Activated naive CD4-positive, alpha-beta T cell treated with anti-CD3 and anti-CD28 coated beads, Interleukin-2, amount 10 ng/mL, durations not matched to agents 7 days and 5 days (primary cell): ENCODE results near the gene SMAD9.

Experiments used
- CTCF ChIA-PET: fragments of 350-600 bp; sonication (Branson Sonifier 250); formaldehyde crosslinking; loops from one replicate; lab custom pipeline; 2021; ENCODE audit warnings: antibody characterized with exemption; lab: Charles Lee
- DNase-seq: peaks from one replicate; pipeline ENCODE4 v3.0.0-alpha.2; 2020
- H3K27ac Mint-ChIP-seq: one replicate; pipeline ENCODE4 v1.8.0; 2021; ENCODE audit warnings: mild to moderate bottlenecking, moderate library complexity, mixed read lengths
- H3K27me3 Mint-ChIP-seq: one replicate; pipeline ENCODE4 v1.8.0; 2021; ENCODE audit warnings: mild to moderate bottlenecking, mixed read lengths
- H3K36me3 Mint-ChIP-seq: one replicate; pipeline ENCODE4 v1.8.0; 2021; ENCODE audit warnings: mixed read lengths
- H3K4me1 Mint-ChIP-seq: one replicate; pipeline ENCODE4 v1.8.0; 2021; ENCODE audit warnings: mixed read lengths
- H3K4me3 Mint-ChIP-seq: one replicate; pipeline ENCODE4 v1.8.0; 2021; ENCODE audit warnings: mild to moderate bottlenecking, moderate library complexity, mixed read lengths
- H3K9me3 Mint-ChIP-seq: one replicate; pipeline ENCODE4 v1.8.0; 2021; ENCODE audit warnings: mixed read lengths

SMAD9 gene

GRCh38 chr13:36837354-36838092 is 82.5 kb downstream of the SMAD9 start:
- Mint-ChIP-seq H3K4me3 (no peak overlapping the region), H3K9me3 (no peaks in the 10 kb centered on the region), H3K36me3 (peaks cover 3% of the 10 kb centered on the region), H3K27me3 (no peaks in the 10 kb centered on the region), H3K27ac (peak overlapping the region; percentile 21), H3K4me1 (no peaks in the 10 kb centered on the region)
- CTCF ChIA-PET, result interaction anchor here (0.6 to 0.8 kb wide), 2 partner anchors 10 to 19 kb away, joined by 3 to 6 read pairs; no protein-coding TSS in a partner anchor
- no peak for DNase-seq

- H3K9me3 Mint-ChIP-seq, result no peaks in the 10 kb centered on the region
- H3K4me1 Mint-ChIP-seq, result no peaks in the 10 kb centered on the region
- DNase-seq, result no peak
- H3K27ac Mint-ChIP-seq, result no peak overlapping the region
- H3K4me3 Mint-ChIP-seq, result no peak overlapping the region
- H3K27me3 Mint-ChIP-seq, result no peaks in the 10 kb centered on the region
- CTCF ChIA-PET, result no interaction called here
- H3K36me3 Mint-ChIP-seq, result peaks cover 10% of the 10 kb centered on the region
Observed at GRCh38 chr13:36834299-36834698, 85.7 kb downstream of the SMAD9 start.

GRCh38 chr13:36831291-36831690 is 88.7 kb downstream of the SMAD9 start:
- no peak for DNase-seq
- CTCF ChIA-PET, result no interaction called here
- H3K27me3 Mint-ChIP-seq, result no peaks in the 10 kb centered on the region
- no peak overlapping the region for H3K4me3 Mint-ChIP-seq
- H3K27ac Mint-ChIP-seq, result no peak overlapping the region
- H3K36me3 Mint-ChIP-seq, result peaks cover 20% of the 10 kb centered on the region
- H3K4me1 Mint-ChIP-seq, result no peaks in the 10 kb centered on the region
- no peaks in the 10 kb centered on the region for H3K9me3 Mint-ChIP-seq

GRCh38 chr13:36829753-36830152 is 90.3 kb downstream of the SMAD9 start:
- Mint-ChIP-seq H3K36me3 (peaks cover 23% of the 10 kb centered on the region), H3K4me3 (no peak overlapping the region), H3K4me1 (peaks cover 3% of the 10 kb centered on the region), H3K9me3 (no peaks in the 10 kb centered on the region), H3K27ac (no peak overlapping the region), H3K27me3 (no peaks in the 10 kb centered on the region)
- no peak for DNase-seq
- CTCF ChIA-PET, result no interaction called here

GRCh38 chr13:36822785-36823184 is 97.3 kb downstream of the SMAD9 start:
- Mint-ChIP-seq H3K27ac (no peak overlapping the region), H3K9me3 (no peaks in the 10 kb centered on the region), H3K4me3 (no peak overlapping the region), H3K36me3 (peaks cover 19% of the 10 kb centered on the region), H3K4me1 (peaks cover 54% of the 10 kb centered on the region), H3K27me3 (no peaks in the 10 kb centered on the region)
- CTCF ChIA-PET, result no interaction called here
- DNase-seq, result no peak

- peak overlapping the region; percentile 94 for H3K27ac Mint-ChIP-seq
- no peaks in the 10 kb centered on the region for H3K9me3 Mint-ChIP-seq
- no peaks in the 10 kb centered on the region for H3K27me3 Mint-ChIP-seq
- peaks cover 58% of the 10 kb centered on the region for H3K4me1 Mint-ChIP-seq
- peaks cover 13% of the 10 kb centered on the region for H3K36me3 Mint-ChIP-seq
- no peak for DNase-seq
- H3K4me3 Mint-ChIP-seq, result peak overlapping the region; percentile 91
- CTCF ChIA-PET, result interaction anchor here (1.1 to 1.2 kb wide), 2 partner anchors 28 to 38 kb away, joined by 3 read pairs; no protein-coding TSS in a partner anchor
Observed at GRCh38 chr13:36820222-36820621, 99.8 kb downstream of the SMAD9 start.

- peaks cover 55% of the 10 kb centered on the region for H3K4me1 Mint-ChIP-seq
- DNase-seq, result peak; percentile 61
- H3K36me3 Mint-ChIP-seq, result peaks cover 10% of the 10 kb centered on the region
Observed at GRCh38 chr13:36819739-36820090, 100.3 kb downstream of the SMAD9 start.

GRCh38 chr13:36818804-36819738 is 101.0 kb downstream of the SMAD9 start, which contains the start of gene RFXAP:
TSS of gene RFXAP (plus strand) at chr13:36819222. CDS start at chr13:36819358, 136 bp downstream.
- H3K4me1 Mint-ChIP-seq, result peaks cover 53% of the 10 kb centered on the region
- H3K27me3 Mint-ChIP-seq, result peaks cover 6% of the 10 kb centered on the region
- peaks cover 10% of the 10 kb centered on the region for H3K36me3 Mint-ChIP-seq
- H3K9me3 Mint-ChIP-seq, result no peaks in the 10 kb centered on the region
- peak within 1 kb of the TSS; percentile 91 for H3K4me3 Mint-ChIP-seq
- DNase-seq, result peak; percentile 93
- peak within 1 kb of the TSS; percentile 94 for H3K27ac Mint-ChIP-seq
- CTCF ChIA-PET, result interaction anchor here (1.2 kb wide), 1 partner anchor 39 kb away, joined by 3 read pairs; no protein-coding TSS in a partner anchor

More at GRCh38 chr13:36819739-36820090, 100.3 kb downstream of the SMAD9 start:
- Mint-ChIP-seq H3K27ac (peak overlapping the region; percentile 94), H3K9me3 (no peaks in the 10 kb centered on the region), H3K27me3 (peaks cover under 1% of the 10 kb centered on the region), H3K4me3 (peak overlapping the region; percentile 91)
- CTCF ChIA-PET, result interaction anchor here (1.2 kb wide), 1 partner anchor 38 kb away, joined by 3 read pairs; no protein-coding TSS in a partner anchor

GRCh38 chr13:36817996-36818803 is 101.8 kb downstream of the SMAD9 start:
- H3K27me3 Mint-ChIP-seq, result peaks cover 11% of the 10 kb centered on the region

GRCh38 chr13:36815062-36815461 is 105.0 kb downstream of the SMAD9 start:
- Mint-ChIP-seq H3K36me3 (no peaks in the 10 kb centered on the region), H3K4me1 (peaks cover 16% of the 10 kb centered on the region), H3K4me3 (no peak overlapping the region), H3K27ac (no peak overlapping the region), H3K27me3 (peaks cover 30% of the 10 kb centered on the region), H3K9me3 (no peaks in the 10 kb centered on the region)
- CTCF ChIA-PET, result no interaction called here
- no peak for DNase-seq

More at GRCh38 chr13:36817996-36818803, 101.8 kb downstream of the SMAD9 start:
- DNase-seq, result no peak
- Mint-ChIP-seq H3K36me3 (peaks cover 8% of the 10 kb centered on the region), H3K4me3 (peak overlapping the region; percentile 91), H3K9me3 (no peaks in the 10 kb centered on the region), H3K4me1 (peaks cover 44% of the 10 kb centered on the region), H3K27ac (peak overlapping the region; percentile 94)
- CTCF ChIA-PET, result no interaction called here

- DNase-seq, result no peak
- no peak overlapping the region for H3K27ac Mint-ChIP-seq
- CTCF ChIA-PET, result no interaction called here
- H3K9me3 Mint-ChIP-seq, result no peaks in the 10 kb centered on the region
- H3K27me3 Mint-ChIP-seq, result peaks cover 30% of the 10 kb centered on the region
- H3K4me3 Mint-ChIP-seq, result no peak overlapping the region
- H3K36me3 Mint-ChIP-seq, result no peaks in the 10 kb centered on the region
- H3K4me1 Mint-ChIP-seq, result peaks cover 13% of the 10 kb centered on the region
Observed at GRCh38 chr13:36814465-36814864, 105.6 kb downstream of the SMAD9 start.

GRCh38 chr13:36813225-36813624 is 106.8 kb downstream of the SMAD9 start:
- H3K4me3 Mint-ChIP-seq, result no peak overlapping the region
- H3K4me1 Mint-ChIP-seq, result peaks cover 6% of the 10 kb centered on the region
- DNase-seq, result no peak
- H3K27me3 Mint-ChIP-seq, result peaks cover 31% of the 10 kb centered on the region
- CTCF ChIA-PET, result no interaction called here
- no peak overlapping the region for H3K27ac Mint-ChIP-seq
- no peaks in the 10 kb centered on the region for H3K36me3 Mint-ChIP-seq
- no peaks in the 10 kb centered on the region for H3K9me3 Mint-ChIP-seq

- Mint-ChIP-seq H3K27ac (no peak overlapping the region), H3K9me3 (no peaks in the 10 kb centered on the region), H3K4me1 (no peaks in the 10 kb centered on the region), H3K4me3 (no peak overlapping the region), H3K27me3 (peaks cover 37% of the 10 kb centered on the region), H3K36me3 (no peaks in the 10 kb centered on the region)
- CTCF ChIA-PET, result no interaction called here
- no peak for DNase-seq
Observed at GRCh38 chr13:36807616-36808015, 112.4 kb downstream of the SMAD9 start.
